Ishikawa (cell line): ENCODE results near the gene KRTAP10-10.

ENCODE experiments used
- CEBPB ChIP-seq: IDR thresholded peaks from 2 replicates; pipeline ENCODE4 v1.6.1; 2012
- EGR1 ChIP-seq: IDR thresholded peaks from 2 replicates; pipeline ENCODE4 v1.6.1; 2012
- EP300 ChIP-seq: IDR thresholded peaks from 2 replicates; pipeline ENCODE4 v1.6.1; 2012; ENCODE audit warnings: borderline replicate concordance
- FOXM1 ChIP-seq: IDR thresholded peaks from 2 replicates; pipeline ENCODE4 v1.6.1; 2012; ENCODE audit warnings: low read depth, borderline replicate concordance
- NFIC ChIP-seq: IDR thresholded peaks from 2 replicates; pipeline ENCODE4 v1.6.1; 2012
- RAD21 ChIP-seq: IDR thresholded peaks from 2 replicates; pipeline ENCODE4 v1.6.1; 2012; ENCODE audit warnings: low read depth
- TAF1 ChIP-seq: IDR thresholded peaks from 2 replicates; pipeline ENCODE4 v1.6.1; 2012; ENCODE audit warnings: low read depth, mild to moderate bottlenecking
- TEAD4 ChIP-seq: IDR thresholded peaks from 2 replicates; pipeline ENCODE4 v1.6.1; 2012
- YY1 ChIP-seq: IDR thresholded peaks from 2 replicates; pipeline ENCODE4 v1.6.1; 2012; ENCODE audit warnings: low read depth
- ZBTB7A ChIP-seq: IDR thresholded peaks from 2 replicates; pipeline ENCODE4 v1.6.1; 2012; ENCODE audit warnings: low read depth
- TF ChIP-seq, protein P1 (sequence below): IDR thresholded peaks from 2 replicates; pipeline ENCODE4 v1.6.1; 2012
- TF ChIP-seq, protein P2 (sequence below): IDR thresholded peaks from 2 replicates; pipeline ENCODE4 v1.6.1; 2012; ENCODE audit warnings: low read depth, mild to moderate bottlenecking

DNA sequence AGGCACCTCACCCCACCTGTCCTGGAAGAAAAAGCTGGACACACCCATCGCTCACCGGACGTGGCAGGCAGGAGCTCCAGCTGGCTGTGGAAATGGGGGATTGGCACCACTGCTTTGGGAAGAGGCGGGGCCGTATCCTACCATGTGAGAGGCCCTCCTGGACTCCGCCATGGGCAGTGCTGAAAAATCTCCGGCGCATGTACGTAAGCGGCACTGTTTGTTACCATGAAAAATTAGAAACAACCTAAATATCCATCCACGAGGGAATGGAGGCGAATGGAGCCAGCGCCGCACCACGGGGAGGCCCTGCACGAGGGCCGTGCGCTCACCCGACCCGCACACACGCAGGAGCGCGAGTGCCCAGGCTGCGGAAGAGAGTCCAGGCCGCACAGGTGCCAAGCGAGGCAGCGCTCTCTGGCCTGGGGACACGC, 22.2 kb upstream of the KRTAP10-10 start:
- TF ChIP-seq NFIC, result no peak
- TF ChIP-seq TAF1, result no peak
- no peak for TF ChIP-seq RAD21
- TF ChIP-seq, protein P1, sequence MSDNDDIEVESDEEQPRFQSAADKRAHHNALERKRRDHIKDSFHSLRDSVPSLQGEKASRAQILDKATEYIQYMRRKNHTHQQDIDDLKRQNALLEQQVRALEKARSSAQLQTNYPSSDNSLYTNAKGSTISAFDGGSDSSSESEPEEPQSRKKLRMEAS, result no peak
- TF ChIP-seq TEAD4, result no peak
- TF ChIP-seq, protein P2, sequence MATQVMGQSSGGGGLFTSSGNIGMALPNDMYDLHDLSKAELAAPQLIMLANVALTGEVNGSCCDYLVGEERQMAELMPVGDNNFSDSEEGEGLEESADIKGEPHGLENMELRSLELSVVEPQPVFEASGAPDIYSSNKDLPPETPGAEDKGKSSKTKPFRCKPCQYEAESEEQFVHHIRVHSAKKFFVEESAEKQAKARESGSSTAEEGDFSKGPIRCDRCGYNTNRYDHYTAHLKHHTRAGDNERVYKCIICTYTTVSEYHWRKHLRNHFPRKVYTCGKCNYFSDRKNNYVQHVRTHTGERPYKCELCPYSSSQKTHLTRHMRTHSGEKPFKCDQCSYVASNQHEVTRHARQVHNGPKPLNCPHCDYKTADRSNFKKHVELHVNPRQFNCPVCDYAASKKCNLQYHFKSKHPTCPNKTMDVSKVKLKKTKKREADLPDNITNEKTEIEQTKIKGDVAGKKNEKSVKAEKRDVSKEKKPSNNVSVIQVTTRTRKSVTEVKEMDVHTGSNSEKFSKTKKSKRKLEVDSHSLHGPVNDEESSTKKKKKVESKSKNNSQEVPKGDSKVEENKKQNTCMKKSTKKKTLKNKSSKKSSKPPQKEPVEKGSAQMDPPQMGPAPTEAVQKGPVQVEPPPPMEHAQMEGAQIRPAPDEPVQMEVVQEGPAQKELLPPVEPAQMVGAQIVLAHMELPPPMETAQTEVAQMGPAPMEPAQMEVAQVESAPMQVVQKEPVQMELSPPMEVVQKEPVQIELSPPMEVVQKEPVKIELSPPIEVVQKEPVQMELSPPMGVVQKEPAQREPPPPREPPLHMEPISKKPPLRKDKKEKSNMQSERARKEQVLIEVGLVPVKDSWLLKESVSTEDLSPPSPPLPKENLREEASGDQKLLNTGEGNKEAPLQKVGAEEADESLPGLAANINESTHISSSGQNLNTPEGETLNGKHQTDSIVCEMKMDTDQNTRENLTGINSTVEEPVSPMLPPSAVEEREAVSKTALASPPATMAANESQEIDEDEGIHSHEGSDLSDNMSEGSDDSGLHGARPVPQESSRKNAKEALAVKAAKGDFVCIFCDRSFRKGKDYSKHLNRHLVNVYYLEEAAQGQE, result no peak
- TF ChIP-seq ZBTB7A, result no peak
- no peak for TF ChIP-seq EGR1
- TF ChIP-seq CEBPB, result no peak
- no peak for TF ChIP-seq YY1
- TF ChIP-seq EP300, result no peak
- no peak for TF ChIP-seq FOXM1
